SU-DHL-6 (cell line): ENCODE measurements around the gene AGFG1.
"Not testable (repeated sequence)": the region's sequence is repeated elsewhere in the genome, so short reads cannot be mapped to it uniquely, and the experiment has no call there.

Source experiments
- H2AFZ ChIP-seq: fragments of 200-600 bp; sonication (generic); 2 replicates; pipeline ENCODE4 v1.6.1; 2014; ENCODE audit warnings: low read depth, mild to moderate bottlenecking, moderate library complexity, mixed read lengths, antibody characterized with exemption, low read length; ENCODE audit not compliant: severe bottlenecking
- H3F3A ChIP-seq: fragments of 200-600 bp; shearing (Covaris generic); 2 replicates; pipeline ENCODE4 v1.6.0; 2016; ENCODE audit warnings: antibody characterized with exemption, mild to moderate bottlenecking; ENCODE audit not compliant: insufficient read depth
- H3K27ac ChIP-seq: fragments of 200-600 bp; sonication (generic); 2 replicates; pipeline ENCODE4 v1.5.1; 2016; ENCODE audit warnings: low read depth, mild to moderate bottlenecking, low read length, moderate library complexity, mixed read lengths
- H3K27me3 ChIP-seq: fragments of 200-600 bp; sonication (generic), shearing (Covaris generic); 2 replicates; pipeline ENCODE4 v1.6.0; 2014; ENCODE audit warnings: mild to moderate bottlenecking, low read length
- H3K36me3 ChIP-seq: fragments of 200-600 bp; sonication (generic); 2 replicates; pipeline ENCODE4 v1.6.1; 2014; ENCODE audit warnings: mild to moderate bottlenecking, low read length, mixed read lengths
- H3K4me2 ChIP-seq: fragments of 300-600, 200-600 bp; shearing (Covaris generic), sonication (generic); 2 replicates; pipeline ENCODE4 v1.6.0; 2014; ENCODE audit warnings: low read length, low read depth, mild to moderate bottlenecking; ENCODE audit not compliant: poor library complexity, severe bottlenecking
- H3K4me3 ChIP-seq: fragments of 200-600 bp; sonication (generic); 2 replicates; pipeline ENCODE4 v1.5.1; 2014; ENCODE audit warnings: antibody characterized with exemption, low read length, mild to moderate bottlenecking, mixed read lengths; ENCODE audit not compliant: insufficient read depth, poor library complexity, severe bottlenecking
- H3K79me2 ChIP-seq: fragments of 200-600 bp; sonication (generic); 2 replicates; pipeline ENCODE4 v1.6.1; 2014; ENCODE audit warnings: mild to moderate bottlenecking, low read length, moderate library complexity; ENCODE audit not compliant: insufficient read depth
- H3K9ac ChIP-seq: fragments of 200-600 bp; sonication (generic); 2 replicates; pipeline ENCODE4 v1.7.0; 2014; ENCODE audit warnings: mild to moderate bottlenecking, low read length
- H3K9me2 ChIP-seq: fragments of 200-600 bp; sonication (generic); replicated peaks from 2 replicates; pipeline ENCODE4 v1.6.1; 2014; ENCODE audit warnings: low read length; ENCODE audit not compliant: insufficient read depth
- H3K9me3 ChIP-seq: fragments of 200-600 bp; sonication (generic); 2 replicates; pipeline ENCODE4 v1.6.1; 2014; ENCODE audit warnings: low read length, mixed read lengths; ENCODE audit not compliant: insufficient read depth
- H4K20me1 ChIP-seq: fragments of 200-600 bp; sonication (generic); 2 replicates; pipeline ENCODE4 v1.6.1; 2014; ENCODE audit warnings: low read depth, mild to moderate bottlenecking, antibody characterized with exemption, low read length, moderate library complexity, mixed read lengths
- CTCF ChIP-seq: fragments of 200-600 bp; sonication (generic); IDR thresholded peaks from one replicate; pipeline ENCODE4 v1.5.1; 2017; ENCODE audit warnings: antibody characterized with exemption, mild to moderate bottlenecking, low read length, moderate library complexity; ENCODE audit not compliant: insufficient read depth, poor library complexity, severe bottlenecking
- EZH2phosphoT487 ChIP-seq: fragments of 200-600 bp; sonication (generic), shearing (Covaris generic); conservative IDR thresholded peaks from 2 replicates; pipeline ENCODE4 v1.6.1; 2018; ENCODE audit warnings: mild to moderate bottlenecking, antibody characterized with exemption, low read length, moderate library complexity, mixed read lengths

AGFG1 gene

DNA sequence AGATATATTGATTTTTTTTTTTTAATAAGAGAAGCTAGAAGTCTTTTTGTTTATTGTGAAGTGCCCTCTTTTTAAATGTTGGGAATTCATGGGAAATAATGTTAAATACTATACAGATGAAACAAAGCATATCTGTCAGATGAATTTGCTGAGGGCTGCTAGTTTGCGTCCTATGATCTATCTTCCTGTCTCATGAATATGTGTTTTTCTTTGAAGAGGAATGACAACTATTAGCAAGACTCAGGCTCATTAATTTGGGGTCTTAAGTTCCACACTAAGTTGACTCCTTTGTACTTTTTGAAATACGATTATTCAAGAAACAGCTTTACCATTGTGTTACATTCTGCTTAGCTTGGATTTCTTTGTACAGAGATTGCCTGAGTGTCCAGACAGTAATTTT lies 57.9 kb downstream of the AGFG1 start:
- H3K9me2 ChIP-seq = no peaks in the 10 kb centered on the region
- no peak overlapping the region for H3K9ac ChIP-seq
- no peaks in the 10 kb centered on the region for H3F3A ChIP-seq
- no peaks in the 10 kb centered on the region for H3K79me2 ChIP-seq
- no peak overlapping the region for H3K27ac ChIP-seq
- H3K9me3 ChIP-seq = no peaks in the 10 kb centered on the region
- H3K27me3 ChIP-seq = no peaks in the 10 kb centered on the region
- TF ChIP-seq CTCF (no peak), EZH2phosphoT487 (no peak)
- no peak overlapping the region for H3K4me3 ChIP-seq
- no peak overlapping the region for H3K4me2 ChIP-seq
- H4K20me1 ChIP-seq = no peaks in the 10 kb centered on the region
- peaks cover 31% of the 10 kb centered on the region; the same call in 1 of the 2 replicates for H3K36me3 ChIP-seq
- H2AFZ ChIP-seq = no peak overlapping the region

DNA sequence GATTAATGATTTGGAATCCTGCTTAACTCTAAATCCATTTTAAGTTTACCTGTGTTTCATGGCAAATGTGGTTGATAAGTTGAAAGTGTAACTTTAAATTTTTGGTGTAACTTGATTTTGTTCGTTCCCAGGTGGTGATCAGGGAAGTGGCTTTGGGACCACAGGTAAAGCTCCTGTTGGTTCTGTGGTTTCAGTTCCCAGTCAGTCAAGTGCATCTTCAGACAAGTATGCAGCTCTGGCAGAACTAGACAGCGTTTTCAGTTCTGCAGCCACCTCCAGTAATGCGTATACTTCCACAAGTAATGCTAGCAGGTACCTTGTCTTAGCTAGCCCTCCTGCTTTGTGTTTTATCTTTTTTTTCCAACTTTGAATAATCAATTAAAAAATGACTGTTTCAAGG lies 62.8 kb downstream of the AGFG1 start:
- Histone ChIP-seq H3K27me3 (no peaks in the 10 kb centered on the region), H3K9me2 (no peaks in the 10 kb centered on the region), H2AFZ (no peak overlapping the region), H4K20me1 (no peaks in the 10 kb centered on the region), H3K27ac (no peak overlapping the region), H3K9me3 (no peaks in the 10 kb centered on the region), H3K79me2 (no peaks in the 10 kb centered on the region), H3F3A (no peaks in the 10 kb centered on the region), H3K36me3 (peaks cover 44% of the 10 kb centered on the region; the same call in 1 of the 2 replicates), H3K9ac (no peak overlapping the region), H3K4me3 (no peak overlapping the region), H3K4me2 (no peak overlapping the region)
- no peak for TF ChIP-seq CTCF
- TF ChIP-seq EZH2phosphoT487 = no peak

DNA sequence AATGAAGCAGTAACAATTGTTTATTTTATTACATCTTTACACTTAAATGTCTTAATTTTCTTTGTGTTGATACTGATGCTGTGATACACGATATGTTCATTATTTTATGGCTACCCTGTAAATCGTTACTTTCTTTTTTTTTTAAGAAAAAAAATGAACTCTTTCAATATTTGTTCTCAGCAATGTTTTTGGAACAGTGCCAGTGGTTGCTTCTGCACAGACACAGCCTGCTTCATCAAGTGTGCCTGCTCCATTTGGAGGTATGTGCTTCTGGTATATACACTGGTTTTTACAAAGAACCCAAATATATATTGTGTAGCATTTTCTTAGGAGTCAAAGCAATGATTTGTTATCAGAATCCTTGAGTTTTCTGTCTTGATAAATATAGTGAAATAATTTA lies 64.5 kb downstream of the AGFG1 start:
- no peak overlapping the region for H2AFZ ChIP-seq
- no peak overlapping the region for H3K27ac ChIP-seq
- no peak overlapping the region for H3K4me2 ChIP-seq
- no peaks in the 10 kb centered on the region for H3K9me2 ChIP-seq
- no peaks in the 10 kb centered on the region for H4K20me1 ChIP-seq
- H3K36me3 ChIP-seq = peaks cover 41% of the 10 kb centered on the region; the same call in 1 of the 2 replicates
- H3K79me2 ChIP-seq = no peaks in the 10 kb centered on the region
- no peak overlapping the region for H3K9ac ChIP-seq
- H3K9me3 ChIP-seq = no peaks in the 10 kb centered on the region
- TF ChIP-seq EZH2phosphoT487 (no peak), CTCF (no peak)
- no peaks in the 10 kb centered on the region for H3F3A ChIP-seq
- no peaks in the 10 kb centered on the region for H3K27me3 ChIP-seq
- no peak overlapping the region for H3K4me3 ChIP-seq

GRCh38 chr2:227539465-227539956 lies 67.6 kb downstream of the AGFG1 start:
- Histone ChIP-seq H3K79me2 (no peaks in the 10 kb centered on the region), H3K36me3 (peaks cover 25% of the 10 kb centered on the region; the same call in 1 of the 2 replicates)
- TF ChIP-seq EZH2phosphoT487 (no peak), CTCF (no peak)

DNA sequence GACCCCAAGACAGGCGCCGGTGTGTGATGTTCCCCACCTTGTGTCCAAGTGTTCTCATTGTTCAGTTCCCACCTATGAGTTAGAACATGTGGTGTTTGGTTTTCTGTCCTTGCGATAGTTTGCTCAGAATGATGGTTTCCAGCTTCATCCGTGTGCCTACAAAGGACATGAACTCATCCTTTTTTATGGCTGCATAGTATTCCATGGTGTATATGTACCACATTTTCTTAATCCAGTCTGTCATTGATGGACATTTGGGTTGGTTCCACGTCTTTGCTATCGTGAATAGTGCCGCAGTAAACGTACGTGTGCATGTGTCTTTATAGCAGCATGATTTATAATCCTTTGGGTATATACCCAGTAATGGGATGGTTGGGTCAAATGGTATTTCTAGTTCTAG lies 68.4 kb downstream of the AGFG1 start:
- not testable (repeated sequence) for H3F3A ChIP-seq, H3K79me2 ChIP-seq, H4K20me1 ChIP-seq, H3K4me2 ChIP-seq, H3K9me2 ChIP-seq, H3K4me3 ChIP-seq, H3K27me3 ChIP-seq, H3K9me3 ChIP-seq, H3K9ac ChIP-seq, H2AFZ ChIP-seq, H3K27ac ChIP-seq
- peaks cover 25% of the 10 kb centered on the region; the same call in 1 of the 2 replicates for H3K36me3 ChIP-seq

More at GRCh38 chr2:227539465-227539956, 67.6 kb downstream of the AGFG1 start:
- Histone ChIP-seq H3K4me2 (no peak overlapping the region), H2AFZ (no peak overlapping the region), H3K4me3 (no peak overlapping the region), H3K27ac (no peak overlapping the region), H3K9me2 (no peaks in the 10 kb centered on the region), H3K9me3 (no peaks in the 10 kb centered on the region), H3F3A (no peaks in the 10 kb centered on the region), H4K20me1 (no peaks in the 10 kb centered on the region), H3K27me3 (no peaks in the 10 kb centered on the region), H3K9ac (no peak overlapping the region)
